HG03066 (cell line): ENCODE data around the gene RTBDN.
"Not testable (repeated sequence)": the region's sequence is repeated elsewhere in the genome, so short reads cannot be mapped to it uniquely, and the experiment has no call there.

Source experiments
- ATAC-seq: cut with Tn5 transposase; IDR thresholded peaks from one replicate; pipeline ENCODE4 v1.9.1; 2021; ENCODE audit warnings: low read depth; ENCODE audit not compliant: unreplicated experiment

RTBDN gene

GRCh38 chr19:12858041-12858928 is 23.9 kb upstream of the RTBDN start:
- no peak for ATAC-seq

GRCh38 chr19:12856653-12857052 is 22.3 kb upstream of the RTBDN start:
- ATAC-seq, result no peak

GRCh38 chr19:12847159-12848139 is 13.1 kb upstream of the RTBDN start:
- ATAC-seq, result no peak

GRCh38 chr19:12846613-12847012 is 12.2 kb upstream of the RTBDN start:
- not testable (repeated sequence) for ATAC-seq

GRCh38 chr19:12843999-12844732 is 9.8 kb upstream of the RTBDN start:
- no peak for ATAC-seq

GRCh38 chr19:12843328-12843727 is 8.9 kb upstream of the RTBDN start:
- ATAC-seq, result no peak

GRCh38 chr19:12842511-12842910 is 8.1 kb upstream of the RTBDN start:
- no peak for ATAC-seq

GRCh38 chr19:12841094-12841493 is 6.7 kb upstream of the RTBDN start:
- ATAC-seq, result no peak

- ATAC-seq, result no peak
Observed at GRCh38 chr19:12840091-12841079, 6.0 kb upstream of the RTBDN start.

GRCh38 chr19:12838886-12839756 is 4.7 kb upstream of the RTBDN start:
- ATAC-seq, result no peak

GRCh38 chr19:12838182-12838885 is 4.0 kb upstream of the RTBDN start, which contains the start of gene MAST1:
Gene MAST1, plus strand, starts transcription at chr19:12838515. Its CDS starts 58 bp downstream, at chr19:12838573.
- ATAC-seq, result no peak

- no peak for ATAC-seq
Observed at GRCh38 chr19:12837225-12837624, 2.8 kb upstream of the RTBDN start.

GRCh38 chr19:12836529-12836863 is 2.1 kb upstream of the RTBDN start:
- ATAC-seq, result no peak

- no peak for ATAC-seq
Observed at GRCh38 chr19:12834976-12835757, 788 bp upstream of the RTBDN start.

- no peak for ATAC-seq
Observed at GRCh38 chr19:12833738-12834565, 427 bp downstream of the RTBDN start.

GRCh38 chr19:12833418-12833737 is 1.0 kb downstream of the RTBDN start:
- no peak for ATAC-seq
